ENCODE results near the gene RUFY3.
A peak's percentile ranks its signal among the peaks of the same experiment; 100 is the strongest.
"Not testable (repeated sequence)": the region's sequence is repeated elsewhere in the genome, so short reads cannot be mapped to it uniquely, and the experiment has no call there.

RUFY3 gene

GRCh38 chr4:70793626-70794025 lies 71.9 kb downstream of the RUFY3 start:
- no peak for DNase-seq

- peak; percentile 9 for DNase-seq
Observed at GRCh38 chr4:70801265-70801809, 79.6 kb downstream of the RUFY3 start.

GRCh38 chr4:70802928-70803580 lies 81.3 kb downstream of the RUFY3 start:
- DNase-seq, result peak; percentile 19

GRCh38 chr4:70808151-70808550 lies 86.4 kb downstream of the RUFY3 start:
- DNase-seq, result no peak

- DNase-seq, result no peak
Observed at GRCh38 chr4:70815370-70815769, 93.6 kb downstream of the RUFY3 start.

GRCh38 chr4:70816894-70817293 lies 95.1 kb downstream of the RUFY3 start:
- no peak for DNase-seq

- no peak for DNase-seq
Observed at GRCh38 chr4:70818173-70818855, 96.5 kb downstream of the RUFY3 start.

GRCh38 chr4:70818921-70819320 lies 97.2 kb downstream of the RUFY3 start:
- DNase-seq, result no peak

- DNase-seq, result no peak
Observed at GRCh38 chr4:70829015-70829414, 107.3 kb downstream of the RUFY3 start.

GRCh38 chr4:70829492-70829891 lies 107.7 kb downstream of the RUFY3 start:
- DNase-seq, result no peak

- no peak for DNase-seq
Observed at GRCh38 chr4:70830054-70830453, 108.3 kb downstream of the RUFY3 start.

- no peak for DNase-seq
Observed at GRCh38 chr4:70831293-70831692, 109.5 kb downstream of the RUFY3 start.

- no peak for DNase-seq
Observed at GRCh38 chr4:70833675-70834074, 111.9 kb downstream of the RUFY3 start.

- DNase-seq, result no peak
Observed at GRCh38 chr4:70836081-70836480, 114.3 kb downstream of the RUFY3 start.

- DNase-seq, result no peak
Observed at GRCh38 chr4:70838204-70838603, 116.4 kb downstream of the RUFY3 start.

GRCh38 chr4:70838666-70839588 lies 117.2 kb downstream of the RUFY3 start:
- peak; percentile 57 for DNase-seq

GRCh38 chr4:70839589-70840093 lies 117.9 kb downstream of the RUFY3 start, which contains the start of gene GRSF1:
GRSF1 (minus strand) TSS chr4:70839890; CDS start chr4:70839827, 63 bp downstream.
- DNase-seq, result peak; percentile 90

GRCh38 chr4:70840137-70840536 lies 118.4 kb downstream of the RUFY3 start:
- not testable (repeated sequence) for DNase-seq

GRCh38 chr4:70840631-70841030 lies 118.9 kb downstream of the RUFY3 start:
- not testable (repeated sequence) for DNase-seq

- DNase-seq, result no peak
Observed at GRCh38 chr4:70841211-70841610, 119.4 kb downstream of the RUFY3 start.

- DNase-seq, result no peak
Observed at GRCh38 chr4:70841951-70842350, 120.2 kb downstream of the RUFY3 start.

GRCh38 chr4:70842761-70843435 lies 121.1 kb downstream of the RUFY3 start:
- DNase-seq, result no peak
